ENCODE measurements around the gene COMMD10.

DNA sequence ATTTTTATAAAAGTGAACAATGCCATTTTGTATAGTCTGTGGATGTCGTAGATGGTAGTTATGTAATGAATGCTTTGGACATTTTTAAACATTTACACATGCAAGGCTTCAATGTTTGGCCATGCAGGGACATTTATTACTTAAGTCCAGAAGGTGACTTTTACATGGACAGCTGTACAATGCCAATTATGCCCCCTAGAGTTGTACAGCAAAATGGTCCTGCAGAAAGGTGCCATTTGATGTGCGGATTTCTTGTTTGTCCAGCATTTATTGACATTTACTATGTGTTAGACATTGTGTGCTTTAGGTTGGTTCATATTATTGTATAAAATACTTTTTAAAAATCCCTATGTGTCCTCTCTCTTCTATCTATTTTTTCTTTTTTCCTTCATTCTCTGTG lies 22.5 kb upstream of the COMMD10 start:
- TF ChIP-seq, protein P1, sequence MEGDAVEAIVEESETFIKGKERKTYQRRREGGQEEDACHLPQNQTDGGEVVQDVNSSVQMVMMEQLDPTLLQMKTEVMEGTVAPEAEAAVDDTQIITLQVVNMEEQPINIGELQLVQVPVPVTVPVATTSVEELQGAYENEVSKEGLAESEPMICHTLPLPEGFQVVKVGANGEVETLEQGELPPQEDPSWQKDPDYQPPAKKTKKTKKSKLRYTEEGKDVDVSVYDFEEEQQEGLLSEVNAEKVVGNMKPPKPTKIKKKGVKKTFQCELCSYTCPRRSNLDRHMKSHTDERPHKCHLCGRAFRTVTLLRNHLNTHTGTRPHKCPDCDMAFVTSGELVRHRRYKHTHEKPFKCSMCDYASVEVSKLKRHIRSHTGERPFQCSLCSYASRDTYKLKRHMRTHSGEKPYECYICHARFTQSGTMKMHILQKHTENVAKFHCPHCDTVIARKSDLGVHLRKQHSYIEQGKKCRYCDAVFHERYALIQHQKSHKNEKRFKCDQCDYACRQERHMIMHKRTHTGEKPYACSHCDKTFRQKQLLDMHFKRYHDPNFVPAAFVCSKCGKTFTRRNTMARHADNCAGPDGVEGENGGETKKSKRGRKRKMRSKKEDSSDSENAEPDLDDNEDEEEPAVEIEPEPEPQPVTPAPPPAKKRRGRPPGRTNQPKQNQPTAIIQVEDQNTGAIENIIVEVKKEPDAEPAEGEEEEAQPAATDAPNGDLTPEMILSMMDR (IDR thresholded peaks at IDR 0.05): no peak
- TF ChIP-seq EP300 (IDR thresholded peaks at IDR 0.05): no peak
- TF ChIP-seq POLR2A (IDR thresholded peaks at IDR 0.05; ENCODE audit: low read depth): no peak
- no peak for TF ChIP-seq POLR2AphosphoS5 (IDR thresholded peaks at IDR 0.05)
